SU-DHL-6 (cell line): ENCODE results near the gene HAUS1.

Experiments used
- EZH2phosphoT487 ChIP-seq: fragments of 200-600 bp; sonication (generic), shearing (Covaris generic); conservative IDR thresholded peaks from 2 replicates; pipeline ENCODE4 v1.6.1; 2018; ENCODE audit warnings: mild to moderate bottlenecking, antibody characterized with exemption, low read length, moderate library complexity, mixed read lengths
- TF ChIP-seq, protein P1 (sequence below): fragments of 200-600 bp; sonication (generic); IDR thresholded peaks from one replicate; pipeline ENCODE4 v1.5.1; 2017; ENCODE audit warnings: antibody characterized with exemption, mild to moderate bottlenecking, low read length, moderate library complexity; ENCODE audit not compliant: insufficient read depth, poor library complexity, severe bottlenecking

DNA sequence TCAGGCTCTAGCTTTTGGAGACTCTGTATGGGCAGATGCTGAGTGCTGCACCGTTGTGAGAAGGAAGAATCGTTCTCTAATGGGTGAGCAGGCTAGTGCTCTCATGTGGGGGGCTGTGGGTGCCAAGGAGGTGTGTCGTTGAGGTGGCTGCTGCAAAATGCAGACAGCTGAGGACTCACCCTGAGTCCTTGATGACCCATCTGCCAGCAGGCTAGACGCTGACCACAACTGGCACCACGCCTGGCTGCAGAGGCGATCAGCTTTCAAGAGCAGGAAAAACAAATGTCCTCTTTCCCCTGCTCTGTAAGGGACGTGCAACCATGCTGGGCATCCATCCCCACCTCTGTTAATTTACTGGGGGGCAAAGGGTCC lies 48.2 kb downstream of the HAUS1 start:
- TF ChIP-seq, protein P1, sequence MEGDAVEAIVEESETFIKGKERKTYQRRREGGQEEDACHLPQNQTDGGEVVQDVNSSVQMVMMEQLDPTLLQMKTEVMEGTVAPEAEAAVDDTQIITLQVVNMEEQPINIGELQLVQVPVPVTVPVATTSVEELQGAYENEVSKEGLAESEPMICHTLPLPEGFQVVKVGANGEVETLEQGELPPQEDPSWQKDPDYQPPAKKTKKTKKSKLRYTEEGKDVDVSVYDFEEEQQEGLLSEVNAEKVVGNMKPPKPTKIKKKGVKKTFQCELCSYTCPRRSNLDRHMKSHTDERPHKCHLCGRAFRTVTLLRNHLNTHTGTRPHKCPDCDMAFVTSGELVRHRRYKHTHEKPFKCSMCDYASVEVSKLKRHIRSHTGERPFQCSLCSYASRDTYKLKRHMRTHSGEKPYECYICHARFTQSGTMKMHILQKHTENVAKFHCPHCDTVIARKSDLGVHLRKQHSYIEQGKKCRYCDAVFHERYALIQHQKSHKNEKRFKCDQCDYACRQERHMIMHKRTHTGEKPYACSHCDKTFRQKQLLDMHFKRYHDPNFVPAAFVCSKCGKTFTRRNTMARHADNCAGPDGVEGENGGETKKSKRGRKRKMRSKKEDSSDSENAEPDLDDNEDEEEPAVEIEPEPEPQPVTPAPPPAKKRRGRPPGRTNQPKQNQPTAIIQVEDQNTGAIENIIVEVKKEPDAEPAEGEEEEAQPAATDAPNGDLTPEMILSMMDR: no peak
- TF ChIP-seq EZH2phosphoT487: no peak
